Tibial nerve (tissue), 4 donors: ENCODE data around the gene ZNF211.

Experiments
- EP300 ChIP-seq, 2 donors: sonication (generic); formaldehyde crosslinking; IDR thresholded peaks; one replicate each; pipeline ENCODE4 v1.6.1; 2017; ENCODE audit warnings: antibody characterized with exemption in 2 of 2, mild to moderate bottlenecking in 1 of 2
- POLR2A ChIP-seq, 2 donors: fragments of 450-650 bp; IDR thresholded peaks; one replicate each; pipeline ENCODE4 v1.6.1; 2017; ENCODE audit warnings: antibody characterized with exemption in 2 of 2, mild to moderate bottlenecking in 2 of 2, moderate library complexity in 2 of 2
- TF ChIP-seq, protein P1 (sequence below), 5 experiments: fragments of 200-600 bp in 3 of 5; fragments of 450-650 bp in 2 of 5; sonication (generic) in 3 of 5; IDR thresholded peaks; one replicate each; pipeline ENCODE4 v1.5.1; 2016 to 2019; ENCODE audit warnings: antibody characterized with exemption in 5 of 5, mild to moderate bottlenecking in 3 of 5, moderate library complexity in 2 of 5

DNA sequence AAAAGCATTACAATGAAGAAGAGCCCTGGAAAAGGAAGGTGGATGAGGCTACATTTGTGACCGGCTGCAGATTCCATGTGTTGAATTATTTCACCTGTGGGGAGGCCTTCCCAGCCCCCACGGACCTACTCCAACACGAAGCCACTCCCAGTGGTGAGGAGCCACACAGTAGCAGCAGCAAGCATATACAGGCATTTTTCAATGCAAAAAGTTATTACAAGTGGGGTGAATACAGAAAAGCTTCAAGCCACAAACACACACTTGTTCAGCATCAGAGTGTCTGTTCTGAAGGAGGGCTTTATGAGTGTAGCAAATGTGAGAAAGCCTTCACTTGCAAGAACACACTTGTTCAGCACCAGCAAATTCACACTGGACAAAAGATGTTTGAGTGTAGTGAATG is 53.8 kb downstream of the ZNF211 start:
- TF ChIP-seq, protein P1, sequence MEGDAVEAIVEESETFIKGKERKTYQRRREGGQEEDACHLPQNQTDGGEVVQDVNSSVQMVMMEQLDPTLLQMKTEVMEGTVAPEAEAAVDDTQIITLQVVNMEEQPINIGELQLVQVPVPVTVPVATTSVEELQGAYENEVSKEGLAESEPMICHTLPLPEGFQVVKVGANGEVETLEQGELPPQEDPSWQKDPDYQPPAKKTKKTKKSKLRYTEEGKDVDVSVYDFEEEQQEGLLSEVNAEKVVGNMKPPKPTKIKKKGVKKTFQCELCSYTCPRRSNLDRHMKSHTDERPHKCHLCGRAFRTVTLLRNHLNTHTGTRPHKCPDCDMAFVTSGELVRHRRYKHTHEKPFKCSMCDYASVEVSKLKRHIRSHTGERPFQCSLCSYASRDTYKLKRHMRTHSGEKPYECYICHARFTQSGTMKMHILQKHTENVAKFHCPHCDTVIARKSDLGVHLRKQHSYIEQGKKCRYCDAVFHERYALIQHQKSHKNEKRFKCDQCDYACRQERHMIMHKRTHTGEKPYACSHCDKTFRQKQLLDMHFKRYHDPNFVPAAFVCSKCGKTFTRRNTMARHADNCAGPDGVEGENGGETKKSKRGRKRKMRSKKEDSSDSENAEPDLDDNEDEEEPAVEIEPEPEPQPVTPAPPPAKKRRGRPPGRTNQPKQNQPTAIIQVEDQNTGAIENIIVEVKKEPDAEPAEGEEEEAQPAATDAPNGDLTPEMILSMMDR (IDR thresholded peaks at IDR 0.05): no peak
- TF ChIP-seq POLR2A (IDR thresholded peaks at IDR 0.05): no peak
- no peak for TF ChIP-seq EP300 (IDR thresholded peaks at IDR 0.05)
